Stomach (tissue), 19 donors: Measurements from ENCODE around the gene HNRNPA2B1. TPM values are rescaled to one million over a fixed set of nuclear protein-coding genes. Genes with fewer than 3 reads are reported as not detected.

Experiments used
- DNase-seq, 2 donors: peaks; one replicate each; pipeline versions ENCODE4 v3.0.0 to v3.0.0-alpha.2; 2013 to 2019
- H3K27ac ChIP-seq, 5 donors: fragments of 200-600 bp in 4 of 5; sonication (generic) in 4 of 5; one replicate each; pipeline ENCODE4 v1.5.1; 2013 to 2019; ENCODE audit warnings: mild to moderate bottlenecking in 1 of 5, moderate library complexity in 1 of 5
- H3K27me3 ChIP-seq, 3 donors: fragments of 200-600 bp; sonication (generic); one replicate each; pipeline ENCODE4 v1.5.1; 2017 to 2019; ENCODE audit warnings: mixed run types in 1 of 3
- H3K36me3 ChIP-seq, 4 donors: fragments of 200-600 bp; sonication (generic); 1 replicate in 3 of 4; 2 replicates in 1 of 4; pipeline ENCODE4 v1.5.1; 2016 to 2019
- H3K4me1 ChIP-seq, 4 donors: fragments of 200-600 bp; sonication (generic); one replicate each; pipeline ENCODE4 v1.5.1; 2016 to 2019
- H3K4me3 ChIP-seq, 4 donors: fragments of 200-600 bp; sonication (generic) in 3 of 4; one replicate each; pipeline ENCODE4 v1.5.1; 2016 to 2019; ENCODE audit warnings: mild to moderate bottlenecking in 1 of 4
- H3K9me3 ChIP-seq, 4 donors: fragments of 200-600 bp; sonication (generic); one replicate each; pipeline ENCODE4 v1.5.1; 2016 to 2019
- EP300 ChIP-seq: sonication (generic); formaldehyde crosslinking; IDR thresholded peaks from one replicate; pipeline ENCODE4 v1.6.1; 2017; ENCODE audit warnings: antibody characterized with exemption
- POLR2A ChIP-seq, 4 donors: fragments of 450-650 bp; IDR thresholded peaks; one replicate each; pipeline ENCODE4 v1.6.1; 2016; ENCODE audit warnings: antibody characterized with exemption in 4 of 4, control low read depth in 2 of 4, mild to moderate bottlenecking in 1 of 4, moderate library complexity in 1 of 4
- POLR2AphosphoS5 ChIP-seq, 3 donors: sonication (generic); formaldehyde crosslinking; IDR thresholded peaks; one replicate each; pipeline ENCODE4 v1.6.1; 2016; ENCODE audit warnings: antibody characterized with exemption in 3 of 3
- WGBS, 5 donors: extraction: QIAGEN DNeasy Blood & Tissue Kit in 3 of 5; methylation state at CpG; one replicate each; pipeline versions ENCODE4 v1.1.5 to v1.1.7; 2013 to 2018; 5-methylcytosine and 5-hydroxymethylcytosine counted together
- intact Hi-C: fragments of 100-400 bp; cut with DNase I; formaldehyde crosslinking; loops from one replicate; pipeline ENCODE4 v1.15.1; 2023; ENCODE audit warnings: low total_unique reads
- long read RNA-seq, 10 donors: transcript quantifications; one replicate each; lab custom pipeline, GENCODE V29; 2026
- polyA plus RNA-seq, 3 donors: library from polyadenylated mRNA; stranded (reverse); fragments of 200-250 nt; gene quantifications; one replicate each; pipeline ENCODE4 v1.2.3, GENCODE V29; 2013
- total RNA-seq, 5 donors: library from RNA; depleted of rRNA; stranded (reverse); fragments of >200 nt; gene quantifications; one replicate each; pipeline versions ENCODE4 v1.1.0 to v1.2.3, GENCODE V29; 2014 to 2016
- TF ChIP-seq, protein P1 (sequence below), 7 experiments: fragments of 450-650 bp in 4 of 7; fragments of 200-600 bp in 3 of 7; sonication (generic) in 3 of 7; IDR thresholded peaks; one replicate each; pipeline ENCODE4 v1.5.1; 2016 to 2019; ENCODE audit warnings: antibody characterized with exemption in 7 of 7, control low read depth in 2 of 7, mild to moderate bottlenecking in 1 of 7
- donor health status: healthy with polysubstance abuse.
- donor health status: Bipolar disorder and iron deficiency.
- donor health status: healthy.

HNRNPA2B1 gene
- total RNA-seq, result 100 to 1,000 TPM; 142 to 316 (median 249) TPM
- 100 to 1,000 TPM; 391 to 464 (median 413) TPM for polyA plus RNA-seq
- long read RNA-seq, donor 1, full-length matches to known transcripts, result 25 of 57 reads
- long read RNA-seq, donor 1, partial matches to known transcripts, result 32 of 57 reads
- long read RNA-seq, donor 1, other reads (novel, unspliced or antisense), result 0 of 57 reads
- long read RNA-seq, donor 2, transcript HNRNPA2B1-201 (12 exons, 3,664 nt), result minor isoform, 5 of 69 reads
- long read RNA-seq, donor 2, transcript HNRNPA2B1-202 (11 exons, 1,711 nt), result major isoform, 21 of 69 reads
- long read RNA-seq, donor 2, transcript HNRNPA2B1-205 (2 exons, 1,220 nt), result minor isoform, 13 of 69 reads
- long read RNA-seq, donor 2, partial matches to known transcripts, result 25 of 69 reads
- long read RNA-seq, donor 2, other reads (novel, unspliced or antisense), result 5 of 69 reads
- long read RNA-seq, donor 3, transcript HNRNPA2B1-205 (2 exons, 1,220 nt), result major isoform, 72 of 151 reads
- long read RNA-seq, donor 3, transcript HNRNPA2B1-202 (11 exons, 1,711 nt), result minor isoform, 19 of 151 reads
- long read RNA-seq, donor 3, partial matches to known transcripts, result 57 of 151 reads
- long read RNA-seq, donor 3, other reads (novel, unspliced or antisense), result 0 of 151 reads
- long read RNA-seq, donor 4, transcript HNRNPA2B1-205 (2 exons, 1,220 nt), result major isoform, 9 of 13 reads
- long read RNA-seq, donor 4, partial matches to known transcripts, result 0 of 13 reads
- long read RNA-seq, donor 4, other reads (novel, unspliced or antisense), result 0 of 13 reads
- long read RNA-seq, donor 5, full-length matches to known transcripts, result 84 of 219 reads
- long read RNA-seq, donor 5, partial matches to known transcripts, result 123 of 219 reads
- long read RNA-seq, donor 5, other reads (novel, unspliced or antisense), result 12 of 219 reads
- long read RNA-seq, donor 6, full-length matches to known transcripts, result 107 of 688 reads
- long read RNA-seq, donor 6, partial matches to known transcripts, result 321 of 688 reads
- long read RNA-seq, donor 6, other reads (novel, unspliced or antisense), result 260 of 688 reads
- long read RNA-seq, donor 7, full-length matches to known transcripts, result 74 of 164 reads
- long read RNA-seq, donor 7, partial matches to known transcripts, result 83 of 164 reads
- long read RNA-seq, donor 7, other reads (novel, unspliced or antisense), result 7 of 164 reads
- long read RNA-seq, donor 8, full-length matches to known transcripts, result 139 of 328 reads
- long read RNA-seq, donor 8, partial matches to known transcripts, result 162 of 328 reads
- long read RNA-seq, donor 8, other reads (novel, unspliced or antisense), result 27 of 328 reads
- long read RNA-seq, donor 9, full-length matches to known transcripts, result 90 of 170 reads
- long read RNA-seq, donor 9, partial matches to known transcripts, result 80 of 170 reads
- long read RNA-seq, donor 9, other reads (novel, unspliced or antisense), result 0 of 170 reads
- long read RNA-seq, donor 10, full-length matches to known transcripts, result 53 of 80 reads
- long read RNA-seq, donor 10, partial matches to known transcripts, result 20 of 80 reads
- long read RNA-seq, donor 10, other reads (novel, unspliced or antisense), result 7 of 80 reads

DNA sequence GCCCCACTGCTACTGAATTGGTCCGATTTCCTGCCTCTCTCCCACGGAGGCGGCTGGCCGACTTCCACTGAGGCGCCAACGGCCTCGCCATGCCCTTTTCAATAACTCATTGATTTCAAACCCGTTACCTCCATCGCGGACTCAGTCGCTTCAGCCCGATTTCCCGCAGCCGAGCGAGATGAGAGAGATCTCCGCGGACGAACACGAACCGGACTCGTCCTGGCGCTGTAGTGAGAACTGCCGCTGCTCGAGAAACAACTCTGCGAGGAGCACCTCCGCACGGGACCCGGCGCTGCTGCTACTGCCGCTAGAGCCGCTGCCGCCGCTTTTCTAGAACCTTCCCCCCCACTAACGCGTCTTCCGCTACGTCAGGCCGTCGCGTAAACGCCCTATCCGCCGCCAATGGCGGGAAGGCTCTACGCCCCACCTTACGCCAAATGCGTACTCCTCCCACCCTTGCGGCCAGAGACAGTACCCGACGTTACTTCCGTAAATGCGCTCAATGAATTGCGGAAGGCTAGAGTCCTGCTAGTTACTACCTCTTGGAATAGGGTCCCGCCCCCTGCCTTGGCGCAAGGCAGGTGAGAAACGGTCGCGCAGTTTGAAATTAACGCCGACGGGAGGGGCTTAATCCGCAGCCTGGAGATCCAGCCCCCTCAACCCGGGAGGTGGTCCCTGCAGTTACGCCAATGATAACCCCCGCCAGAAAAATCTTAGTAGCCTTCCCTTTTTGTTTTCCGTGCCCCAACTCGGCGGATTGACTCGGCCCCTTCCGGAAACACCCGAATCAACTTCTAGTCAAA is at the start of gene HNRNPA2B1:
HNRNPA2B1 (minus strand) TSS at position 303 of the 803 bp plus-strand sequence; CDS start at position 134, 169 bp downstream.
- H3K36me3 ChIP-seq, result peaks cover 19 to 30% (median 21%) of the 10 kb centered on the region in 4 donors
- DNase-seq, result peak; percentile 98 to 99
- intact Hi-C loops, result no loop called here
- TF ChIP-seq, protein P1, sequence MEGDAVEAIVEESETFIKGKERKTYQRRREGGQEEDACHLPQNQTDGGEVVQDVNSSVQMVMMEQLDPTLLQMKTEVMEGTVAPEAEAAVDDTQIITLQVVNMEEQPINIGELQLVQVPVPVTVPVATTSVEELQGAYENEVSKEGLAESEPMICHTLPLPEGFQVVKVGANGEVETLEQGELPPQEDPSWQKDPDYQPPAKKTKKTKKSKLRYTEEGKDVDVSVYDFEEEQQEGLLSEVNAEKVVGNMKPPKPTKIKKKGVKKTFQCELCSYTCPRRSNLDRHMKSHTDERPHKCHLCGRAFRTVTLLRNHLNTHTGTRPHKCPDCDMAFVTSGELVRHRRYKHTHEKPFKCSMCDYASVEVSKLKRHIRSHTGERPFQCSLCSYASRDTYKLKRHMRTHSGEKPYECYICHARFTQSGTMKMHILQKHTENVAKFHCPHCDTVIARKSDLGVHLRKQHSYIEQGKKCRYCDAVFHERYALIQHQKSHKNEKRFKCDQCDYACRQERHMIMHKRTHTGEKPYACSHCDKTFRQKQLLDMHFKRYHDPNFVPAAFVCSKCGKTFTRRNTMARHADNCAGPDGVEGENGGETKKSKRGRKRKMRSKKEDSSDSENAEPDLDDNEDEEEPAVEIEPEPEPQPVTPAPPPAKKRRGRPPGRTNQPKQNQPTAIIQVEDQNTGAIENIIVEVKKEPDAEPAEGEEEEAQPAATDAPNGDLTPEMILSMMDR (IDR thresholded peaks at IDR 0.05), result peak in 2 of 7 experiments; percentile 15 to 19
- TF ChIP-seq POLR2AphosphoS5 (IDR thresholded peaks at IDR 0.05) (peak; percentile 95 to 100 (median 100)), EP300 (no peak), POLR2A (IDR thresholded peaks at IDR 0.05) (peak in 3 of 4 donors; percentile 91 to 100 (median 99))
- H3K4me3 ChIP-seq, result peak within 1 kb of the TSS; percentile 92 to 96 (median 94)
- H3K27ac ChIP-seq, result peak within 1 kb of the TSS; percentile 98 to 100 (median 100)
- H3K4me1 ChIP-seq, result peaks cover 38 to 58% (median 51%) of the 10 kb centered on the region in 4 donors
- 0 to 1% (median 0%) methylated on average over 40 to 71 of the region's 71 CpGs for WGBS, 5 donors
- H3K27me3 ChIP-seq, result no peaks in the 10 kb centered on the region
- no peaks in the 10 kb centered on the region for H3K9me3 ChIP-seq

DNA sequence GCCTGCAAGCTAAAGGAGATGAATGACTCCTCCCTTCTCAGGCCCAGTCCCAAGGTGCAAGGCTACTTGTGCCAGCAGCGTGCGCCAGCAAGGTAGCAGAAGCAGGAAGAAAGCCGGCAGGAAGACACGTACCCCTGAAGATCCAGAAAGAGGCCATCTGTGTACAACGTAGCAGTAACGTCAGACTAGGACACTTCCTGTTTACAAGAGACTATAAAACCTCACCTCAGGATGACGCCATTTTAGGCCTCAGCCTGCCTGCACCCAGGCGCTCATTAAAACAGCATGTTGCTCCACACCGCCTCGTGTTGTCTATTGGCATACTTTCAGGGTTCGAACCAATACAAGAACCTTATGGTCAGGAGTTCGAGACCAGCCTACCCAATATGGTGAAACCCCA is 49.7 kb upstream of the HNRNPA2B1 start:
- intact Hi-C loops, result no loop called here
- Histone ChIP-seq H3K4me3 (no peak overlapping the region), H3K27ac (no peak overlapping the region), H3K36me3 (no peaks in the 10 kb centered on the region), H3K9me3 (no peaks in the 10 kb centered on the region), H3K27me3 (peaks cover 0 to 17% (median 0%) of the 10 kb centered on the region in 3 donors), H3K4me1 (no peaks in the 10 kb centered on the region)
- TF ChIP-seq POLR2A (IDR thresholded peaks at IDR 0.05) (no peak), EP300 (no peak), POLR2AphosphoS5 (IDR thresholded peaks at IDR 0.05) (no peak)
- TF ChIP-seq, protein P1 (IDR thresholded peaks at IDR 0.05), result no peak
- 77 to 92% (median 86%) methylated on average over 12 of the region's 12 CpGs for WGBS, 5 donors
- no peak for DNase-seq

GRCh38 chr7:26245150-26245549 is 44.6 kb upstream of the HNRNPA2B1 start:
- H3K27ac ChIP-seq, result no peak overlapping the region
- 91 to 95% (median 92%) methylated on average over 11 to 13 of the region's 13 CpGs for WGBS, 5 donors
- H3K9me3 ChIP-seq, result no peaks in the 10 kb centered on the region
- H3K4me1 ChIP-seq, result no peaks in the 10 kb centered on the region
- TF ChIP-seq POLR2A (IDR thresholded peaks at IDR 0.05) (no peak), EP300 (no peak), POLR2AphosphoS5 (IDR thresholded peaks at IDR 0.05) (no peak)
- TF ChIP-seq, protein P1 (IDR thresholded peaks at IDR 0.05), result no peak
- intact Hi-C loops, result no loop called here
- DNase-seq, result no peak
- no peaks in the 10 kb centered on the region for H3K36me3 ChIP-seq
- peaks cover 0 to 20% (median 0%) of the 10 kb centered on the region in 3 donors for H3K27me3 ChIP-seq
- no peak overlapping the region for H3K4me3 ChIP-seq
